ENCODE results near the gene OR6V1. TPM values are rescaled to one million over a fixed set of nuclear protein-coding genes. Genes with fewer than 3 reads are reported as not detected.
"Not testable (repeated sequence)": the region's sequence is repeated elsewhere in the genome, so short reads cannot be mapped to it uniquely, and the experiment has no call there.

The OR6V1 gene
- total and polyA plus RNA-seq, 3 experiments from 2014 or later, result not detected

GRCh38 chr7:143069912-143070500 lies 17.9 kb downstream of the OR6V1 start:
- no peak overlapping the region for H3K27ac ChIP-seq (ENCODE audit: low read depth, low read length)
- POLR2A ChIA-PET, result no interaction called here
- H3K4me1 Mint-ChIP-seq, result no peaks in the 10 kb centered on the region
- no peak overlapping the region for H3K27ac Mint-ChIP-seq
- H3K9me3 Mint-ChIP-seq, result no peaks in the 10 kb centered on the region
- H3K36me3 Mint-ChIP-seq, result no peaks in the 10 kb centered on the region
- no peak overlapping the region for H3K4me3 Mint-ChIP-seq
- H3K36me3 ChIP-seq (ENCODE audit: insufficient read depth, low read length), result no peaks in the 10 kb centered on the region
- CTCF ChIA-PET, result no interaction called here
- H3K4me3 ChIP-seq (ENCODE audit: low read length), result no peak overlapping the region
- no peak for DNase-seq
- peaks cover 9 to 27% of the 10 kb centered on the region in 2 donors for H3K27me3 Mint-ChIP-seq
- H3K27me3 ChIP-seq (ENCODE audit: insufficient read depth, low read length, poor library complexity, severe bottlenecking), result no peaks in the 10 kb centered on the region
- H3K4me1 ChIP-seq (ENCODE audit: insufficient read depth, low read length), result no peaks in the 10 kb centered on the region
- no peaks in the 10 kb centered on the region for H3K9me3 ChIP-seq (ENCODE audit: low read length)

GRCh38 chr7:143073556-143073955 lies 21.4 kb downstream of the OR6V1 start:
- no peak overlapping the region for H3K27ac ChIP-seq (ENCODE audit: low read depth, low read length)

GRCh38 chr7:143074141-143074540 lies 22.0 kb downstream of the OR6V1 start:
- no peaks in the 10 kb centered on the region for H3K36me3 ChIP-seq (ENCODE audit: insufficient read depth, low read length)
- H3K27ac ChIP-seq (ENCODE audit: low read depth, low read length), result no peak overlapping the region
- peaks cover 13 to 48% of the 10 kb centered on the region in 2 donors for H3K27me3 Mint-ChIP-seq
- no peaks in the 10 kb centered on the region for H3K4me1 Mint-ChIP-seq
- H3K27ac Mint-ChIP-seq, result no peak overlapping the region
- H3K4me3 ChIP-seq (ENCODE audit: low read length), result no peak overlapping the region
- peaks cover 0 to 3% (median 0%) of the 10 kb centered on the region in 5 donors for H3K9me3 Mint-ChIP-seq
- CTCF ChIA-PET, result no interaction called here
- no peak for DNase-seq
- H3K27me3 ChIP-seq (ENCODE audit: insufficient read depth, low read length, poor library complexity, severe bottlenecking), result no peaks in the 10 kb centered on the region
- peaks cover 0 to 6% (median 0%) of the 10 kb centered on the region in 3 donors for H3K36me3 Mint-ChIP-seq
- H3K4me1 ChIP-seq (ENCODE audit: insufficient read depth, low read length), result no peaks in the 10 kb centered on the region
- no peak overlapping the region for H3K4me3 Mint-ChIP-seq
- POLR2A ChIA-PET, result no interaction called here
- no peaks in the 10 kb centered on the region for H3K9me3 ChIP-seq (ENCODE audit: low read length)

More at GRCh38 chr7:143073556-143073955, 21.4 kb downstream of the OR6V1 start:
- no peaks in the 10 kb centered on the region for H3K4me1 ChIP-seq (ENCODE audit: insufficient read depth, low read length)
- ChIA-PET POLR2A (no interaction called here), CTCF (no interaction called here)
- H3K9me3 ChIP-seq (ENCODE audit: low read length), result no peaks in the 10 kb centered on the region
- no peak overlapping the region for H3K4me3 Mint-ChIP-seq
- H3K36me3 ChIP-seq (ENCODE audit: insufficient read depth, low read length), result no peaks in the 10 kb centered on the region
- DNase-seq, result no peak
- peaks cover 0 to 5% (median 0%) of the 10 kb centered on the region in 3 donors for H3K36me3 Mint-ChIP-seq
- H3K4me3 ChIP-seq (ENCODE audit: low read length), result no peak overlapping the region
- H3K27me3 Mint-ChIP-seq, result peaks cover 15 to 45% of the 10 kb centered on the region in 2 donors
- no peak overlapping the region for H3K27ac Mint-ChIP-seq
- peaks cover 0 to 1% (median 0%) of the 10 kb centered on the region in 5 donors for H3K9me3 Mint-ChIP-seq
- no peaks in the 10 kb centered on the region for H3K27me3 ChIP-seq (ENCODE audit: insufficient read depth, low read length, poor library complexity, severe bottlenecking)
- no peaks in the 10 kb centered on the region for H3K4me1 Mint-ChIP-seq

GRCh38 chr7:143085109-143085508 lies 33.0 kb downstream of the OR6V1 start:
- Mint-ChIP-seq H3K27me3 (peaks cover 3 to 41% of the 10 kb centered on the region in 2 donors), H3K27ac (no peak overlapping the region), H3K4me3 (no peak overlapping the region)

GRCh38 chr7:143085610-143086009 lies 33.5 kb downstream of the OR6V1 start:
- H3K36me3 ChIP-seq (ENCODE audit: insufficient read depth, low read length); H3K27ac ChIP-seq (ENCODE audit: low read depth, low read length); H3K27me3 ChIP-seq (ENCODE audit: insufficient read depth, low read length, poor library complexity, severe bottlenecking); CTCF ChIA-PET; H3K36me3 Mint-ChIP-seq; H3K4me3 ChIP-seq (ENCODE audit: low read length); DNase-seq; H3K4me3 Mint-ChIP-seq; H3K9me3 ChIP-seq (ENCODE audit: low read length); H3K27ac Mint-ChIP-seq; POLR2A ChIA-PET; H3K4me1 Mint-ChIP-seq; H3K4me1 ChIP-seq (ENCODE audit: insufficient read depth, low read length): not testable (repeated sequence)
- Mint-ChIP-seq H3K9me3 (peaks cover 8 to 21% (median 10%) of the 10 kb centered on the region in 5 donors), H3K27me3 (peaks cover 3 to 40% of the 10 kb centered on the region in 2 donors)

More at GRCh38 chr7:143085109-143085508, 33.0 kb downstream of the OR6V1 start:
- Mint-ChIP-seq H3K36me3 (no peaks in the 10 kb centered on the region), H3K4me1 (no peaks in the 10 kb centered on the region), H3K9me3 (peaks cover 5 to 22% (median 10%) of the 10 kb centered on the region in 5 donors)
- H3K36me3 ChIP-seq (ENCODE audit: insufficient read depth, low read length), result no peaks in the 10 kb centered on the region
- no peak for DNase-seq
- no peaks in the 10 kb centered on the region for H3K9me3 ChIP-seq (ENCODE audit: low read length)
- POLR2A ChIA-PET, result no interaction called here
- H3K4me1 ChIP-seq (ENCODE audit: insufficient read depth, low read length), result no peaks in the 10 kb centered on the region
- no peak overlapping the region for H3K4me3 ChIP-seq (ENCODE audit: low read length)
- no peaks in the 10 kb centered on the region for H3K27me3 ChIP-seq (ENCODE audit: insufficient read depth, low read length, poor library complexity, severe bottlenecking)
- H3K27ac ChIP-seq (ENCODE audit: low read depth, low read length), result no peak overlapping the region
- CTCF ChIA-PET, result interaction anchor here (0.9 kb wide), 1 partner anchor 13 kb away, joined by 3 read pairs; no protein-coding TSS in a partner anchor

- Mint-ChIP-seq H3K9me3 (peaks cover 10 to 16% (median 10%) of the 10 kb centered on the region in 5 donors), H3K27me3 (peaks cover 4 to 24% of the 10 kb centered on the region in 2 donors)
- CTCF ChIA-PET; H3K4me1 ChIP-seq (ENCODE audit: insufficient read depth, low read length); H3K9me3 ChIP-seq (ENCODE audit: low read length); H3K27ac ChIP-seq (ENCODE audit: low read depth, low read length); H3K4me3 ChIP-seq (ENCODE audit: low read length); POLR2A ChIA-PET; H3K4me1 Mint-ChIP-seq; H3K27me3 ChIP-seq (ENCODE audit: insufficient read depth, low read length, poor library complexity, severe bottlenecking); H3K27ac Mint-ChIP-seq; DNase-seq; H3K36me3 ChIP-seq (ENCODE audit: insufficient read depth, low read length); H3K4me3 Mint-ChIP-seq; H3K36me3 Mint-ChIP-seq: not testable (repeated sequence)
Observed at GRCh38 chr7:143088549-143089231, 36.5 kb downstream of the OR6V1 start.

GRCh38 chr7:143096146-143096545 lies 44.0 kb downstream of the OR6V1 start:
- Mint-ChIP-seq H3K27ac (no peak overlapping the region), H3K36me3 (no peaks in the 10 kb centered on the region), H3K4me3 (no peak overlapping the region), H3K4me1 (no peaks in the 10 kb centered on the region), H3K27me3 (no peaks in the 10 kb centered on the region), H3K9me3 (peaks cover 19 to 33% (median 20%) of the 10 kb centered on the region in 5 donors)
- no peaks in the 10 kb centered on the region for H3K36me3 ChIP-seq (ENCODE audit: insufficient read depth, low read length)
- DNase-seq, result no peak
- POLR2A ChIA-PET, result no interaction called here
- no peaks in the 10 kb centered on the region for H3K4me1 ChIP-seq (ENCODE audit: insufficient read depth, low read length)
- no peaks in the 10 kb centered on the region for H3K27me3 ChIP-seq (ENCODE audit: insufficient read depth, low read length, poor library complexity, severe bottlenecking)
- CTCF ChIA-PET, result no interaction called here
- no peaks in the 10 kb centered on the region for H3K9me3 ChIP-seq (ENCODE audit: low read length)
- H3K27ac ChIP-seq (ENCODE audit: low read depth, low read length), result no peak overlapping the region
- H3K4me3 ChIP-seq (ENCODE audit: low read length), result no peak overlapping the region

- H3K27me3 Mint-ChIP-seq; H3K4me3 ChIP-seq (ENCODE audit: low read length); H3K9me3 ChIP-seq (ENCODE audit: low read length); H3K27me3 ChIP-seq (ENCODE audit: insufficient read depth, low read length, poor library complexity, severe bottlenecking); H3K36me3 ChIP-seq (ENCODE audit: insufficient read depth, low read length); H3K27ac Mint-ChIP-seq; H3K27ac ChIP-seq (ENCODE audit: low read depth, low read length); H3K4me3 Mint-ChIP-seq; H3K4me1 ChIP-seq (ENCODE audit: insufficient read depth, low read length); H3K36me3 Mint-ChIP-seq; POLR2A ChIA-PET; DNase-seq; H3K4me1 Mint-ChIP-seq: not testable (repeated sequence)
- peaks cover 17 to 28% (median 21%) of the 10 kb centered on the region in 5 donors for H3K9me3 Mint-ChIP-seq
- CTCF ChIA-PET, result interaction anchor here (1.2 to 1.8 kb wide), 2 partner anchors 15 to 116 kb away, joined by 3 to 5 read pairs; no protein-coding TSS in a partner anchor
Observed at GRCh38 chr7:143099579-143099978, 47.4 kb downstream of the OR6V1 start.

All from CD8-positive, alpha-beta memory T cell (primary cell).